Left hindlimb (tissue), 1 donor: Measurements from ENCODE around the gene DUS1L.

ENCODE experiments used
- DNase-seq: peaks from one replicate; pipeline ENCODE4 v3.0.0-alpha.2; 2018

DUS1L gene

GRCh38 chr17:82100502-82101298 is 35.1 kb upstream of the DUS1L start:
- peak; percentile 33 for DNase-seq

GRCh38 chr17:82098939-82099763 is 33.5 kb upstream of the DUS1L start:
- DNase-seq, result no peak

GRCh38 chr17:82098169-82098938 is 32.8 kb upstream of the DUS1L start, which contains the start of gene FASN:
TSS of gene FASN (minus strand) at chr17:82098236. CDS start at chr17:82096445, 1,791 bp downstream.
- DNase-seq, result peak; percentile 97

GRCh38 chr17:82097919-82098168 is 32.2 kb upstream of the DUS1L start:
- DNase-seq, result no peak

GRCh38 chr17:82097184-82097918 is 31.7 kb upstream of the DUS1L start:
- peak; percentile 59 for DNase-seq

- DNase-seq, result no peak
These were observed 31.1 kb upstream of the DUS1L start for GRCh38 chr17:82096709-82097183.

GRCh38 chr17:82095777-82096708 is 30.4 kb upstream of the DUS1L start:
- peak; percentile 49 for DNase-seq

- DNase-seq, result peak; percentile 18
These were observed 29.6 kb upstream of the DUS1L start for GRCh38 chr17:82094931-82095776.

- peak; percentile 30 for DNase-seq
These were observed 27.6 kb upstream of the DUS1L start for GRCh38 chr17:82092995-82093751.

- DNase-seq, result no peak
These were observed 27.0 kb upstream of the DUS1L start for GRCh38 chr17:82092628-82092994.

GRCh38 chr17:82092094-82092586 is 26.5 kb upstream of the DUS1L start:
- DNase-seq, result no peak

- peak; percentile 20 for DNase-seq
These were observed 25.9 kb upstream of the DUS1L start for GRCh38 chr17:82091264-82092066.

- DNase-seq, result peak; percentile 29
These were observed 25.1 kb upstream of the DUS1L start for GRCh38 chr17:82090549-82091263.

- peak; percentile 26 for DNase-seq
These were observed 24.3 kb upstream of the DUS1L start for GRCh38 chr17:82089723-82090548.

- peak; percentile 20 for DNase-seq
These were observed 23.5 kb upstream of the DUS1L start for GRCh38 chr17:82088838-82089722.
